Inflammatory macrophage (primary cell): Measurements from ENCODE around the gene CTIF.
A peak's percentile ranks its signal among the peaks of the same experiment; 100 is the strongest.

Experiments
- DNase-seq, 2 donors: peaks; one replicate each; pipeline ENCODE4 v3.0.0-alpha.2; 2020 to 2022

The CTIF gene

GRCh38 chr18:48605408-48605845 lies 66.6 kb downstream of the CTIF start:
- peak; percentile 32 to 41 for DNase-seq

- DNase-seq: no peak
Measured at GRCh38 chr18:48607056-48607984, 68.5 kb downstream of the CTIF start.

DNA sequence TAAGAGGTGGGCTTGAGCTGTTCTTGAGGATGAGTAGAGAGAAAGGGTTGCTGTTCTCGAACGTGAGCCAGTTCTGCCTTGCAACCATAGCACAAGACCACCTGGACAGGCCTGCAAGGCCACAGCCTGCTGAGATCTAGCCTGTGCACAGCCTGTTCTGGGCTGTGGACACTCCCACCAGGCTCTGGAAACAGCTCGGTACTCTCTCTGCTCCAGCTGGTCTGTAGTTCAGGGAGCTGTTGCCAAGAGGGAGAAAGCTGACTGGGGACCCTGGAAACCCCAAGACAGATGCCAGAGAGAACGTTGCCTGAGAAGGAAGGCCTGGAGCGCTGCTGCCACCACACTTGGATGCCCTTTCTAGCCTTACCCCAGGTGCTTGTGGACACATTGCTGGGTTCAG lies 69.8 kb downstream of the CTIF start:
- DNase-seq: no peak

GRCh38 chr18:48609114-48609513 lies 70.3 kb downstream of the CTIF start:
- DNase-seq: no peak

- DNase-seq: no peak
Measured at GRCh38 chr18:48609820-48610815, 71.3 kb downstream of the CTIF start.

- no peak for DNase-seq
Measured at GRCh38 chr18:48611203-48611602, 72.4 kb downstream of the CTIF start.

- DNase-seq: no peak
Measured at GRCh38 chr18:48611785-48612480, 73.1 kb downstream of the CTIF start.

DNA sequence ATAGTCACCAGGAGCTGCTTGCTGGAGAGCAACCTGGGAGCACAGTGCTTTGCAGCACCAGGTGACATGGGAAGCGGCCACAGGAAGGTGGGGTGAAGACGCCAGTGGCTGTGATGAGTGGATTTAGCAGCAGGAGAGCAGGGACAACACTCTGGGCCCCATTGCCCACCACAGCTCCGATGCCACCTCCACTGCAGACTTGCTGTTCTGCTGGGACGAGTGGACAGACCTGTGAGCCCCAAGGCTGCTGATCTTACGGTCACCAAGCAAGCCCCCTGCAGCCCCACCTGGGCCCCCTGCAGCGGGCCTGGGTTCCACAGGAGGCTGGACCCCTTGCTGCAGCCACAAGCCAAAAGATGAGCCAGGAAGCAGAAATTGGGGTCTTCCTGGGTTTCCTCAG lies 73.7 kb downstream of the CTIF start:
- DNase-seq: no peak

GRCh38 chr18:48612917-48613316 lies 74.1 kb downstream of the CTIF start:
- no peak for DNase-seq

GRCh38 chr18:48613589-48614404 lies 75.0 kb downstream of the CTIF start:
- DNase-seq: no peak

DNA sequence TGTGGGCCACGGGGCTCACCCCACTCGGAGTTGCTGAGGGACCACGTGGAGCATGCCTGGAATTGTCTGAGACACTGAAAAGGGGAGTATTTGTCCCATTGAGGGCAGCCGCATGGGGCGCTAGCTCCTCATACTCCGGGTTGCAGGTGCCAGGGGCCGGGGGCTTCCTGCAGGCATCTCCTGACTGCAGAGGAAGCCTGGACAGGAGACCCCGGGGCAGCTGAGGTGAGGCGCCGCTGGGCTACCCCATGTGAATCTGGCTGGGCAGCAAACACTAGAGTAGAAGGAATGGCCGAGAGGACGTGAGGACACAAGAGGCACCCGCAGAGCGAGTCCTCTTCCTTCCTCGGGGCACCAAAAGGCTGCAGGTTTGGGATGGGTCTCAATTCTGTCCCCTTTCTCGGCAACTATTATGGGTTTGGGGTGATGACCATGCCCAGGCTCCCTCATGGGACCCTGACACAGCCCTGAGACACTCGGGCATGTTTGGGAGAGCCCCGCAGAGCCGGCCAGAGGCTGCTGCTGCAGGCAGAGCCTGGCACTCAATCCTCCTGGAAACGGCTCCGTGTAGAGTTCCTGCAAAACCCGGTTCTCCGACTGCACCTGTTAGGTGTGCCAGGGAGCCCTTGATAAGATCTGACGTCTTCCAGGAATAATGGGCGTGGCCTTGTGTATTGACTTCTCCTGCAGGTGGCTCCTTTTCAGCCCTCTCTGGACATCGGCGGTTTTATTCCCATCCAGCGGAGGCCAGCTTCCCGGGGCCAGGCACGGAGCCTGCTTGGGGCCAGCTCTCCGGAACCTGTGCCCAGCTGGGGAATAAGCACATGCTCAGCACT lies 77.0 kb downstream of the CTIF start:
- DNase-seq: no peak

GRCh38 chr18:48616484-48617255 lies 77.8 kb downstream of the CTIF start:
- DNase-seq: no peak

GRCh38 chr18:48617844-48618497 lies 79.1 kb downstream of the CTIF start:
- no peak for DNase-seq

DNA sequence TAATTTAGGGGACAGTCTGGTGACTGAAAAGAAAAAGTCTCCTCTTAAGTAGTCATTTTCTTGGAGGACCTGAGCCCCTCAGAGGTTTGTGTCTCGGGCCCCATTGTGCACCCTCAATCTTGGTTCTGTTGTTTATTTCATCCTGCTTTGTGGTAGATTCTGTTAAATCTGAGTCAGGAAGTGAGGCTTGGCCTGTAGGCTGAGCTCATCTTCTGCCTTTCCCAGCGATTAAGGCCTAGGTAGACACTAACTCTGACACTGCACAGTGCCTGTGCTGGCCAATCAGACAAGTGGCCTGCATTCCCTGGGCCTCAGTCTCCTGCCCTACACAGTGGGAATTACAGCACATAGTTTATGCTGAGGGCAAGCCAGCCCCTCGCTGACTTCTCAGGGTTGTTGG lies 80.2 kb downstream of the CTIF start:
- no peak for DNase-seq

DNA sequence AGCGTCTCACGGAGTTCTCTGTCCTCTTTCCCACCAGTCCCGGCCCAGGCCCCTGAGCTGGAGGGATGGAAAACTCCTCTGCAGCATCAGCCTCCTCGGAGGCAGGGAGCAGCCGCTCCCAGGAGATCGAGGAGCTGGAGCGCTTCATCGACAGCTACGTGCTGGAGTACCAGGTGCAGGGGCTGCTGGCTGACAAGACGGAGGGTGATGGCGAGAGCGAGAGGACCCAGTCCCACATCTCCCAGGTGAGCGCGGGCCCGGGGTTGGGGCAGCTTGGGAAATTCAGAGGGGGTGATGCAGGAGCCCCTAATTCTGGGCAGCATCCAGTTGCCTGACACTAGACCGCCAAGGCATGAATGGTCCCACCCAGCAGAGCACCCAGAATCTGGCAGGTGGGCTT lies 80.7 kb downstream of the CTIF start:
- DNase-seq: no peak

- no peak for DNase-seq
Measured at GRCh38 chr18:48620071-48620470, 81.2 kb downstream of the CTIF start.

DNA sequence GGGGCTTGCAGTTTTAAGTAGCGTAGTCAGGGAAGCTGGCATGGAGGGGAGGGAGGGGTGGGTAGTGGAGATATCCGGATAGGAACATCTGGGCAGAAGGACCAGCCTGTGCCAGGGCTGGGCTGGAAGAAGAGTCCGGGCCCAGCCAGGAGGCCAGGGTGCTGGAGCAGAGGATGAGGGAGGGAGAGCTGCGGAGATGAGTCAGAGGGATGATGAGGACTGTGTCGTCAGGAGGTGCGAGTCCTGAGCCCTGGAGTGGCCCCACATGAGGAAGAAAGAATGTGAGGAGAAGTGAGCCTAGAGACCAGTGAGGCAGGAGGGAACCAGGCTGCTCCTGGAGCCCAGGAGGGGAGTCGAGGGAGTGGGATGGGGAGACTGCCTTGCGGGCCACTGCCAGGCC lies 82.4 kb downstream of the CTIF start:
- DNase-seq: no peak

GRCh38 chr18:48621815-48622555 lies 83.2 kb downstream of the CTIF start:
- no peak for DNase-seq
